ENCODE results near the gene FEM1A.

DNA sequence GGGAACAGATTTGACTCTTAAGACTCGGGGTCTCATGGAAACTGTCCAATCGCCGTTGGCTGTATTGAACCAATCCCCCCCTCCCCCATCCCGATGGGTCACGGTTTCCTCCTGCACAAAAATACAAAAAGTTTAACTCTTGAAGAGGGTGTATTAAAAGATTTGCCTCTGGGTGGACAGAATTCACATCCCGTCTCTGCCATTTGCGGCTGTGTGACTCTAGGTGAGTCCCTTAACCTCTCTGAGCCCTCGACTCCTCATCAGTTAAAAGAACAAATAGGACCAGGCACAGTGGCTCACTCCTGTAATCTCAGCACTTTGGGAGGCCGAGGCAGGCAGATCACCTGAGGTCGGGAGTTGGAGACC lies 31.3 kb upstream of the FEM1A start:
- TF ChIP-seq, protein P1, sequence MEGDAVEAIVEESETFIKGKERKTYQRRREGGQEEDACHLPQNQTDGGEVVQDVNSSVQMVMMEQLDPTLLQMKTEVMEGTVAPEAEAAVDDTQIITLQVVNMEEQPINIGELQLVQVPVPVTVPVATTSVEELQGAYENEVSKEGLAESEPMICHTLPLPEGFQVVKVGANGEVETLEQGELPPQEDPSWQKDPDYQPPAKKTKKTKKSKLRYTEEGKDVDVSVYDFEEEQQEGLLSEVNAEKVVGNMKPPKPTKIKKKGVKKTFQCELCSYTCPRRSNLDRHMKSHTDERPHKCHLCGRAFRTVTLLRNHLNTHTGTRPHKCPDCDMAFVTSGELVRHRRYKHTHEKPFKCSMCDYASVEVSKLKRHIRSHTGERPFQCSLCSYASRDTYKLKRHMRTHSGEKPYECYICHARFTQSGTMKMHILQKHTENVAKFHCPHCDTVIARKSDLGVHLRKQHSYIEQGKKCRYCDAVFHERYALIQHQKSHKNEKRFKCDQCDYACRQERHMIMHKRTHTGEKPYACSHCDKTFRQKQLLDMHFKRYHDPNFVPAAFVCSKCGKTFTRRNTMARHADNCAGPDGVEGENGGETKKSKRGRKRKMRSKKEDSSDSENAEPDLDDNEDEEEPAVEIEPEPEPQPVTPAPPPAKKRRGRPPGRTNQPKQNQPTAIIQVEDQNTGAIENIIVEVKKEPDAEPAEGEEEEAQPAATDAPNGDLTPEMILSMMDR (conservative IDR thresholded peaks at IDR 0.05 in 1 of 2, IDR thresholded peaks at IDR 0.05 in 1 of 2; ENCODE audit: low read depth in 1 of 2, low read length in 2 of 2): no peak
- no peak for TF ChIP-seq EZH2 (IDR thresholded peaks at IDR 0.05; ENCODE audit: low read length, missing control alignments)
